Measurements from ENCODE around the gene TREX2.

- TF ChIP-seq CEBPB (IDR thresholded peaks at IDR 0.05; ENCODE audit: low read depth, low read length) (no peak), CTCF (conservative IDR thresholded peaks at IDR 0.05; ENCODE audit: low read depth, low read length) (no peak), RAD21 (IDR thresholded peaks at IDR 0.05; ENCODE audit: low read length) (no peak), MAFK (IDR thresholded peaks at IDR 0.05; ENCODE audit: low read depth, low read length) (no peak), POLR2A (IDR thresholded peaks at IDR 0.05; ENCODE audit: low read depth, low read length) (no peak), NFE2L2 (IDR thresholded peaks at IDR 0.05; ENCODE audit: low read depth, low read length) (no peak), RCOR1 (IDR thresholded peaks at IDR 0.05; ENCODE audit: insufficient replicate concordance, low read length) (no peak), USF2 (IDR thresholded peaks at IDR 0.05; ENCODE audit: low read depth, low read length) (no peak)
These were observed 12.0 kb downstream of the TREX2 start for GRCh38 chrX:153433781-153434285.

All from IMR-90 (cell line).